ENCODE results near the gene R3HDM4.

GRCh38 chr19:872266-872951, 40.6 kb downstream of the R3HDM4 start:
- TF ChIP-seq POLR2AphosphoS5 (IDR thresholded peaks at IDR 0.05; ENCODE audit: low read depth, low read length) (no peak), POLR2A (IDR thresholded peaks at IDR 0.05; ENCODE audit: low read depth, low read length) (no peak), TAF1 (IDR thresholded peaks at IDR 0.05; ENCODE audit: low read depth, low read length) (no peak), SPI1 (IDR thresholded peaks at IDR 0.05; ENCODE audit: low read depth, low read length) (no peak), POU2F2 (IDR thresholded peaks at IDR 0.05; ENCODE audit: low read depth, low read length) (no peak)
